ENCODE data around the gene LONRF2.

- no peak for TF ChIP-seq GABPA (IDR thresholded peaks at IDR 0.05; ENCODE audit: low read depth)
- TF ChIP-seq CTCF (IDR thresholded peaks at IDR 0.05; ENCODE audit: insufficient read depth, low read length), result no peak
- TF ChIP-seq REST (IDR thresholded peaks at IDR 0.05; ENCODE audit: insufficient replicate concordance, low read depth), result no peak
- no peak; the same call in 1 of the 2 replicates for TF ChIP-seq POLR2AphosphoS5 (IDR thresholded peaks at IDR 0.05; ENCODE audit: low read depth)
- TF ChIP-seq SPI1 (IDR thresholded peaks at IDR 0.05; ENCODE audit: borderline replicate concordance, low read depth), result no peak
Observed at GRCh38 chr2:100292022-100292580, 30.2 kb downstream of the LONRF2 start.

All from HL-60 (cell line).